Smooth muscle cell (in vitro differentiated cells): ENCODE measurements around the gene ESRRA. TPM values are rescaled to one million over a fixed set of nuclear protein-coding genes. Genes with fewer than 3 reads are reported as not detected.

Experiments used
- DNase-seq: peaks from one replicate; lab custom pipeline; 2025; ENCODE audit not compliant: unreplicated experiment; lab: John Stamatoyannopoulos, UW
- H2AFZ ChIP-seq: fragments of 200-600 bp; sonication (generic); 2 replicates; pipeline ENCODE4 v1.6.0; 2016; ENCODE audit warnings: antibody characterized with exemption, low read depth, mild to moderate bottlenecking
- H3F3A ChIP-seq: fragments of 200-600 bp; sonication (generic); 2 replicates; pipeline ENCODE4 v1.6.0; 2017; ENCODE audit warnings: antibody characterized with exemption, low read depth
- H3K27ac ChIP-seq: fragments of 200-600 bp; sonication (generic); 2 replicates; pipeline ENCODE4 v1.5.1; 2016; ENCODE audit warnings: low read depth, mild to moderate bottlenecking
- H3K27me3 ChIP-seq: fragments of 200-600 bp; sonication (generic); 2 replicates; pipeline ENCODE4 v1.6.1; 2016; ENCODE audit warnings: low read depth, mild to moderate bottlenecking
- H3K36me3 ChIP-seq: fragments of 200-600 bp; sonication (generic); 2 replicates; pipeline ENCODE4 v1.5.1; 2016; ENCODE audit warnings: low read depth
- H3K4me1 ChIP-seq: fragments of 200-600 bp; sonication (generic); 2 replicates; pipeline ENCODE4 v1.5.1; 2016; ENCODE audit warnings: low read depth
- H3K4me2 ChIP-seq: fragments of 200-600 bp; sonication (generic); 2 replicates; pipeline ENCODE4 v1.6.0; 2016; ENCODE audit warnings: mild to moderate bottlenecking
- H3K4me3 ChIP-seq: fragments of 200-600 bp; sonication (generic); 2 replicates; pipeline ENCODE4 v1.5.1; 2016; ENCODE audit warnings: mild to moderate bottlenecking
- H3K79me2 ChIP-seq: fragments of 200-600 bp; sonication (generic); 2 replicates; pipeline ENCODE4 v1.6.0; 2016; ENCODE audit warnings: low read depth, mild to moderate bottlenecking
- H3K9ac ChIP-seq: fragments of 200-600 bp; sonication (generic); 2 replicates; pipeline ENCODE4 v1.6.0; 2016; ENCODE audit warnings: low read depth
- H3K9me3 ChIP-seq: fragments of 200-600 bp; sonication (generic); replicated peaks from 2 replicates; pipeline ENCODE4 v1.5.1; 2016; ENCODE audit warnings: low read depth
- H4K20me1 ChIP-seq: fragments of 200-600 bp; sonication (generic); 2 replicates; pipeline ENCODE4 v1.6.0; 2016; ENCODE audit warnings: low read depth
- WGBS: methylation state at CpG from one replicate; pipeline ENCODE4 v1.1.7; 2016; ENCODE audit warnings: low lambda C conversion rate; 5-methylcytosine and 5-hydroxymethylcytosine counted together
- polyA plus RNA-seq: library from polyadenylated mRNA; unstranded; fragments of >200 nt; fragmentation: Nextera tagmentation; extraction: Ambion mirVana; gene quantifications from 2 replicates; pipeline ENCODE4 v1.2.1, GENCODE V29; 2016
- total RNA-seq: library from RNA; depleted of rRNA; stranded (reverse); fragments of >200 nt; gene quantifications from 2 replicates; pipeline ENCODE4 v1.2.3, GENCODE V29; 2014
- TF ChIP-seq, protein P1 (sequence below): fragments of 200-600 bp; sonication (generic); IDR thresholded peaks from 2 replicates; pipeline ENCODE4 v1.5.1; 2017; ENCODE audit warnings: borderline replicate concordance, mild to moderate bottlenecking, antibody characterized with exemption; ENCODE audit not compliant: insufficient read depth, poor library complexity, severe bottlenecking

The ESRRA gene
- total and polyA plus RNA-seq, 2 experiments from 2014 or later, result 8.0 to 16.7 TPM

DNA sequence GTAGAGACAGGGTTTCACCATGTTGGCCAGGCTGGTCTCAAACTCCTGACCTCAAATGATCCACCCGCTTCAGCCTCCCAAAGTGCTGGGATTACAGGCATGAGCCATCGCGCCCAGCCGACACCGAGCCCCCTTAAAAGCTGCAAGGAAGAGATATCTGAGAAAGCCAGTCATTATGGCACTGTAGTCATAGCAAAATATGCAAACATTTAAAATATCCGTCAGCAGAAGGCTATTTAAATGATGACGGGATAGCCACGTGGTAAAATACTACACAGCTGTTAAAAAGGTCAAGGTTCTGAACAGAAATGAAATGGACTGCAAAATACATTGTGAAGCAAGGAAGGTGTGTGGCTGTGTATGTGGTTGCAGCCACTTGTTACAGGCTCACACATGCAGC lies 28.2 kb downstream of the ESRRA start:
- 92% methylated on average over 8 of the region's 8 CpGs for WGBS
- no peak overlapping the region for H2AFZ ChIP-seq

DNA sequence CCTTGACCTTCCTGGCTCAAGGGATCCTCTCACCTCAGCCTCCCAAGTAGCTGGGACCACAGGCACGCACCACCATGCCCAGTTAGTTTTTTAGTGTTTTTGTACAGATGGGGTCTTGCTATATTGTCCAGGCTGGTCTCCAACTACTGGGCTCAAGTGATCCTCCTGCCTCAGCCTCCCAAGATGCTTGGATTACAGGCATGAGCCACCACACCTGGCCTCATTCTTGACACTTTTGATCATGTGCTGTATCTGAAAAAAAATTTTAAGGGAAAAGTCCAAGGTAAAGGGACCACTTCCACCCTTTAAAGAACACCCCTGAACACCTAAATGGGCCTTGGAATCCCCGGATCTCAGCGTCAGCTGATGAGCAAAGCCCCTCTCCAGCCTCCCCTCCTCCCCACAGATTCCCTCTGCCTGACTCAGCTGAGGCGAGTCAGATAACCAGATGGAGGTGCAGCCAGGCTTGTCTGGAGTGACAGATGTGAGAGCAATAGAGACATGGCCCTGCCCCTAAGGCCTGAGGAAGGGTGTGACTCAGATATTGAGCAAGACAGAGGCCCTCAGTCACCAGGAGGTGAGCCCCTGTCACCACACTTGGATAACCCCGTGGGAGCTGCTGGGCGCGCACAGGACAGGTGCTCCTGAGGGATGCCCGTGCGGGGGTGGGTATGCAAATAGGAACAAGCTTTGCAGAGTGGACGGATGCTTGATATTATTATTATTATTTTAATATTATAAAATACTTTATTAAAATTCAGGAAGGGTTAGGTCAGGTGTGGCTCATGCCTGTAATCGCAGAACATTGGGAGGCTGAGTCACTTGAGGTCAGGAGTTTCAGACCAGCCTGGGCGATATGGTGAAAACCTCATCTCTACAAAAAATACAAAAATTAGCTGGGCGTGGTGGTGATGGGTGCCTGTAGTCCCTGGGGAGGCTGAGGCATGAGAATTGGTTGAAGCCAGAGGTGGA lies 29.7 kb downstream of the ESRRA start:
- TF ChIP-seq, protein P1, sequence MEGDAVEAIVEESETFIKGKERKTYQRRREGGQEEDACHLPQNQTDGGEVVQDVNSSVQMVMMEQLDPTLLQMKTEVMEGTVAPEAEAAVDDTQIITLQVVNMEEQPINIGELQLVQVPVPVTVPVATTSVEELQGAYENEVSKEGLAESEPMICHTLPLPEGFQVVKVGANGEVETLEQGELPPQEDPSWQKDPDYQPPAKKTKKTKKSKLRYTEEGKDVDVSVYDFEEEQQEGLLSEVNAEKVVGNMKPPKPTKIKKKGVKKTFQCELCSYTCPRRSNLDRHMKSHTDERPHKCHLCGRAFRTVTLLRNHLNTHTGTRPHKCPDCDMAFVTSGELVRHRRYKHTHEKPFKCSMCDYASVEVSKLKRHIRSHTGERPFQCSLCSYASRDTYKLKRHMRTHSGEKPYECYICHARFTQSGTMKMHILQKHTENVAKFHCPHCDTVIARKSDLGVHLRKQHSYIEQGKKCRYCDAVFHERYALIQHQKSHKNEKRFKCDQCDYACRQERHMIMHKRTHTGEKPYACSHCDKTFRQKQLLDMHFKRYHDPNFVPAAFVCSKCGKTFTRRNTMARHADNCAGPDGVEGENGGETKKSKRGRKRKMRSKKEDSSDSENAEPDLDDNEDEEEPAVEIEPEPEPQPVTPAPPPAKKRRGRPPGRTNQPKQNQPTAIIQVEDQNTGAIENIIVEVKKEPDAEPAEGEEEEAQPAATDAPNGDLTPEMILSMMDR, result no peak
- no peaks in the 10 kb centered on the region for H3F3A ChIP-seq
- no peaks in the 10 kb centered on the region for H3K79me2 ChIP-seq
- H3K9me3 ChIP-seq, result no peaks in the 10 kb centered on the region
- no peak for DNase-seq
- H3K36me3 ChIP-seq, result no peaks in the 10 kb centered on the region
- no peak overlapping the region for H3K4me2 ChIP-seq
- H3K27me3 ChIP-seq, result no peaks in the 10 kb centered on the region
- H3K4me1 ChIP-seq, result no peaks in the 10 kb centered on the region
- no peak overlapping the region for H3K4me3 ChIP-seq
- H4K20me1 ChIP-seq, result no peaks in the 10 kb centered on the region
- peak overlapping the region; percentile 66 for H3K27ac ChIP-seq
- WGBS, result 39% methylated on average over 13 of the region's 13 CpGs
- peak overlapping the region; percentile 56 for H3K9ac ChIP-seq
- H2AFZ ChIP-seq, result no peak overlapping the region

More for the DNA sequence above, 28.2 kb downstream of the ESRRA start:
- Histone ChIP-seq H3K27ac (no peak overlapping the region), H3K36me3 (no peaks in the 10 kb centered on the region), H3K4me2 (no peak overlapping the region), H3K4me3 (no peak overlapping the region), H3K27me3 (no peaks in the 10 kb centered on the region), H3K4me1 (no peaks in the 10 kb centered on the region), H4K20me1 (no peaks in the 10 kb centered on the region), H3K9me3 (no peaks in the 10 kb centered on the region), H3F3A (no peaks in the 10 kb centered on the region), H3K9ac (no peak overlapping the region), H3K79me2 (no peaks in the 10 kb centered on the region)
- TF ChIP-seq, protein P1, result no peak
- DNase-seq, result no peak

- H3K4me1 ChIP-seq, result peaks cover 7% of the 10 kb centered on the region
- no peak overlapping the region for H3K27ac ChIP-seq
- H3K4me3 ChIP-seq, result no peak overlapping the region
- no peak overlapping the region for H3K9ac ChIP-seq
- H3F3A ChIP-seq, result no peaks in the 10 kb centered on the region
- no peaks in the 10 kb centered on the region for H3K36me3 ChIP-seq
- H2AFZ ChIP-seq, result no peak overlapping the region
- no peaks in the 10 kb centered on the region for H3K79me2 ChIP-seq
- no peaks in the 10 kb centered on the region for H4K20me1 ChIP-seq
- DNase-seq, result no peak
- H3K27me3 ChIP-seq, result no peaks in the 10 kb centered on the region
- WGBS, result 85% methylated on average over 8 of the region's 8 CpGs
- no peaks in the 10 kb centered on the region for H3K9me3 ChIP-seq
- TF ChIP-seq, protein P1, result no peak
- no peak overlapping the region for H3K4me2 ChIP-seq
Observed at GRCh38 chr11:64337538-64338249, 32.4 kb downstream of the ESRRA start.
